ENCODE measurements around the gene UCK1. TPM values are rescaled to one million over a fixed set of nuclear protein-coding genes. Genes with fewer than 3 reads are reported as not detected.

The UCK1 gene
- total RNA-seq (2022; extraction: Qiagen RNA extraction), result 19.1 to 24.5 TPM (median 22.4 TPM) in 5 replicates

GRCh38 chr9:131530920-131531832 is at the start of gene UCK1:
Gene UCK1, minus strand, starts transcription at chr9:131531263. Its CDS starts 89 bp downstream, at chr9:131531174.

GRCh38 chr9:131545003-131545785 is 14.1 kb upstream of the UCK1 start, which contains the start of gene PRRT1B:
Gene PRRT1B, plus strand, starts transcription at chr9:131545523. Its CDS starts 93 bp downstream, at chr9:131545616.

GRCh38 chr9:131502781-131503625 is 28.1 kb downstream of the UCK1 start, which contains the start of gene POMT1:
Gene POMT1, plus strand, starts transcription at chr9:131502918. Its CDS starts 1,301 bp downstream, at chr9:131504219.

Other genes starting within 250 kb of the UCK1 start
- gene PLPP7, start 241.5 kb downstream of the UCK1 start, total RNA-seq (2022; extraction: Qiagen RNA extraction), result 0.07 to 0.08 TPM in 2 of 5 replicates, not detected in the others
- gene PRRC2B, start 137.2 kb downstream of the UCK1 start, total RNA-seq (2022; extraction: Qiagen RNA extraction), result 50.9 to 75.5 TPM (median 73.2 TPM) in 5 replicates
- 14.4 to 19.3 TPM (median 16.8 TPM) in 5 replicates for gene POMT1, start 28.3 kb downstream of the UCK1 start, total RNA-seq (2022; extraction: Qiagen RNA extraction)
- 0.52 to 0.70 TPM (median 0.58 TPM) in 5 replicates for gene PRRT1B, start 14.3 kb upstream of the UCK1 start, total RNA-seq (2022; extraction: Qiagen RNA extraction)
- gene RAPGEF1, start 208.8 kb upstream of the UCK1 start, total RNA-seq (2022; extraction: Qiagen RNA extraction), result 34.5 to 51.8 TPM (median 48.0 TPM) in 5 replicates